ENCODE results near the gene SHOC1. TPM values are rescaled to one million over a fixed set of nuclear protein-coding genes. Genes with fewer than 3 reads are reported as not detected.

SHOC1 gene
- total and polyA plus RNA-seq, 2 of the 4 experiments (the other 2 are of a cell fraction) = 0.03 TPM; not detected in 1

GRCh38 chr9:111805830-111806241, 11.1 kb upstream of the SHOC1 start:
- peak; percentile 71 for ATAC-seq (ENCODE audit: low read depth)
- Histone ChIP-seq H3K27me3 (ENCODE audit: control insufficient read depth, insufficient read depth, low read length) (no peaks in the 10 kb centered on the region), H2AK5ac (ENCODE audit: low read depth, low read length) (no peak overlapping the region), H2AK9ac (replicated peaks; ENCODE audit: low read depth, low read length, poor library complexity) (no peak overlapping the region), H3K4me1 (ENCODE audit: control insufficient read depth, insufficient read depth, low read length) (peaks cover 2% of the 10 kb centered on the region; the same call in 1 of the 2 replicates), H2BK15ac (ENCODE audit: low read depth, low read length) (0 out of 3 replicates have a peak overlapping the region, but pooled peaks have one; percentile 38), H4K20me1 (ENCODE audit: insufficient read depth, low read length) (no peaks in the 10 kb centered on the region), H2BK120ac (ENCODE audit: low read depth, low read length) (no peak overlapping the region), H4K8ac (ENCODE audit: low read depth in 2 of 2, low read length in 2 of 2) (no peak overlapping the region), H3K56ac (ENCODE audit: extremely low read depth, insufficient read depth, low read length) (no peak overlapping the region), H4K5ac (ENCODE audit: low read depth, low read length) (no peak overlapping the region), H3K27ac (ENCODE audit: insufficient read depth, low read length) (no peak overlapping the region), H3K79me1 (ENCODE audit: low read depth in 1 of 2, low read length in 2 of 2) (no peaks in the 10 kb centered on the region), H2BK5ac (ENCODE audit: low read depth, low read length, poor library complexity, severe bottlenecking) (no peak overlapping the region), H3K14ac (replicated peaks; ENCODE audit: low read depth, low read length) (no peak overlapping the region), H3K4me3 (ENCODE audit: insufficient read depth, low read depth, low read length) (no peak overlapping the region), H3K36me3 (ENCODE audit: control insufficient read depth, insufficient read depth, low read length) (no peaks in the 10 kb centered on the region), H3K9me1 (ENCODE audit: insufficient read depth, low read length) (no peaks in the 10 kb centered on the region), H3K4me2 (ENCODE audit: low read depth, low read length) (no peak overlapping the region; the same call in 1 of the 2 replicates), H4K91ac (ENCODE audit: insufficient read depth, low read depth, low read length) (no peak overlapping the region), H3K18ac (ENCODE audit: low read depth, low read length) (peak overlapping the region; percentile 6; the same call in 1 of the 2 replicates), H3K23ac (ENCODE audit: low read depth, low read length) (no peak overlapping the region), H3K9ac (ENCODE audit: low read depth, low read length) (no peak overlapping the region), H3K9me3 (ENCODE audit: control insufficient read depth, insufficient read depth, low read length) (no peaks in the 10 kb centered on the region), H2BK20ac (ENCODE audit: low read depth, low read length) (no peak overlapping the region), H2AFZ (replicated peaks; ENCODE audit: low read length, poor library complexity) (no peak overlapping the region), H3K4ac (ENCODE audit: low read depth, low read length) (no peak overlapping the region)
- DNase-seq = peak; percentile 75
- ChIA-PET CTCF (interaction anchor here (0.7 to 0.9 kb wide), 2 partner anchors 11 to 20 kb away, joined by 3 to 9 read pairs; no protein-coding TSS in a partner anchor), POLR2A (ENCODE audit: unreplicated experiment) (no interaction called here)
- intact Hi-C loops (cut with micrococcal nuclease) (no loop called here), in situ Hi-C loops (cut with MboI; ENCODE audit: low sequenced_read_pairs) (no loop called here), dilution Hi-C loops (cut with HindIII; ENCODE audit: low sequenced_read_pairs, unreplicated experiment) (no loop called here)
- TF ChIP-seq MAZ (IDR thresholded peaks at IDR 0.05; ENCODE audit: borderline replicate concordance, low read depth, low read length) (no peak), FOS (IDR thresholded peaks at IDR 0.05; ENCODE audit: low read depth, low read length) (peak; percentile 54; the same call in 1 of the 2 replicates), NFE2L2 (IDR thresholded peaks at IDR 0.05; ENCODE audit: low read depth, low read length) (no peak)
- no CpG with 5 or more reads among the region's 4 CpGs for WGBS, 2 experiments (ENCODE audit: extremely low coverage in 2 of 2, insufficient read length in 1 of 2)
- BruUV-seq (replicated peaks) = no TSS peak

Data from IMR-90 (cell line).